ENCODE measurements around the gene RNPEPL1. TPM values are rescaled to one million over a fixed set of nuclear protein-coding genes. Genes with fewer than 3 reads are reported as not detected.
"Not testable (repeated sequence)": the region's sequence is repeated elsewhere in the genome, so short reads cannot be mapped to it uniquely, and the experiment has no call there.

RNPEPL1 gene
- total and polyA plus RNA-seq, 7 donors: 23.1 to 136 (median 64.3) TPM

- Histone ChIP-seq H3K4me1 (no peaks in the 10 kb centered on the region), H3K36me3 (peaks cover 0 to 20% (median 0%) of the 10 kb centered on the region in 4 donors), H3K27ac (no peak overlapping the region), H3K27me3 (no peaks in the 10 kb centered on the region), H3K9me3 (no peaks in the 10 kb centered on the region), H3K4me3 (no peak overlapping the region)
- 97% methylated on average over 43 of the region's 43 CpGs for WGBS, 2 donors
- intact Hi-C loops (cut with DNase I): no loop called here
- TF ChIP-seq POLR2A (IDR thresholded peaks at IDR 0.05): no peak
- TF ChIP-seq CTCF (IDR thresholded peaks at IDR 0.05): no peak
- TF ChIP-seq EP300 (IDR thresholded peaks at IDR 0.05): no peak
- no peak for DNase-seq
Observed at GRCh38 chr2:240538031-240538780, 30.1 kb upstream of the RNPEPL1 start.

GRCh38 chr2:240539101-240539500 lies 29.2 kb upstream of the RNPEPL1 start:
- DNase-seq: not testable (repeated sequence)
- peaks cover 0 to 20% (median 0%) of the 10 kb centered on the region in 4 donors for H3K36me3 ChIP-seq
- 97% methylated on average over 17 of the region's 17 CpGs for WGBS, 2 donors

GRCh38 chr2:240539906-240540305 lies 28.4 kb upstream of the RNPEPL1 start:
- Histone ChIP-seq H3K27ac (no peak overlapping the region), H3K9me3 (no peaks in the 10 kb centered on the region), H3K4me1 (no peaks in the 10 kb centered on the region), H3K27me3 (no peaks in the 10 kb centered on the region), H3K4me3 (no peak overlapping the region), H3K36me3 (peaks cover 0 to 20% (median 0%) of the 10 kb centered on the region in 4 donors)
- TF ChIP-seq CTCF (IDR thresholded peaks at IDR 0.05) (no peak), EP300 (IDR thresholded peaks at IDR 0.05) (no peak), POLR2A (IDR thresholded peaks at IDR 0.05) (no peak), POLR2AphosphoS5 (IDR thresholded peaks at IDR 0.05) (no peak)
- intact Hi-C loops (cut with DNase I): no loop called here
- DNase-seq: no peak

More at GRCh38 chr2:240539101-240539500, 29.2 kb upstream of the RNPEPL1 start:
- intact Hi-C loops (cut with DNase I); H3K27me3 ChIP-seq; H3K4me3 ChIP-seq; H3K9me3 ChIP-seq; H3K27ac ChIP-seq; H3K4me1 ChIP-seq: not testable (repeated sequence)

GRCh38 chr2:240551288-240551687 lies 17.0 kb upstream of the RNPEPL1 start:
- peaks cover 0 to 11% (median 0%) of the 10 kb centered on the region in 4 donors for H3K36me3 ChIP-seq
- H3K9me3 ChIP-seq: no peaks in the 10 kb centered on the region
- intact Hi-C loops (cut with DNase I): no loop called here
- H3K4me1 ChIP-seq: no peaks in the 10 kb centered on the region
- DNase-seq: no peak
- whole genome bisulfite sequencing, 2 donors: 95% methylated on average over 4 of the region's 4 CpGs
- H3K27me3 ChIP-seq: no peaks in the 10 kb centered on the region
- H3K27ac ChIP-seq: no peak overlapping the region
- TF ChIP-seq EP300 (IDR thresholded peaks at IDR 0.05) (no peak), POLR2AphosphoS5 (IDR thresholded peaks at IDR 0.05) (no peak), CTCF (IDR thresholded peaks at IDR 0.05) (no peak), POLR2A (IDR thresholded peaks at IDR 0.05) (no peak)
- H3K4me3 ChIP-seq: no peak overlapping the region

- intact Hi-C loops (cut with DNase I): no loop called here
- no peaks in the 10 kb centered on the region for H3K9me3 ChIP-seq
- H3K4me1 ChIP-seq: peaks cover 0 to 4% (median 0%) of the 10 kb centered on the region in 4 donors
- H3K4me3 ChIP-seq: no peak overlapping the region
- no peak overlapping the region for H3K27ac ChIP-seq
- DNase-seq: no peak
- H3K36me3 ChIP-seq: peaks cover 0 to 11% (median 0%) of the 10 kb centered on the region in 4 donors
- TF ChIP-seq POLR2A (IDR thresholded peaks at IDR 0.05): no peak
- TF ChIP-seq POLR2AphosphoS5 (IDR thresholded peaks at IDR 0.05): no peak
- no peak for TF ChIP-seq CTCF (IDR thresholded peaks at IDR 0.05)
- TF ChIP-seq EP300 (IDR thresholded peaks at IDR 0.05): no peak
- WGBS, 2 donors: 40 to 41% methylated on average over 1 of the region's 1 CpG
- peaks cover 0 to 4% (median 0%) of the 10 kb centered on the region in 3 donors for H3K27me3 ChIP-seq
Observed at GRCh38 chr2:240551811-240552210, 16.5 kb upstream of the RNPEPL1 start.

Data from sigmoid colon (tissue), 7 donors.